HG03432 (cell line): ENCODE data around the gene LAMA3.
A peak's percentile ranks its signal among the peaks of the same experiment; 100 is the strongest.

ENCODE experiments used
- ATAC-seq: cut with Tn5 transposase; IDR thresholded peaks from one replicate; pipeline ENCODE4 v1.9.1; 2021; ENCODE audit warnings: mild to moderate bottlenecking, moderate library complexity; ENCODE audit not compliant: unreplicated experiment

LAMA3 gene

DNA sequence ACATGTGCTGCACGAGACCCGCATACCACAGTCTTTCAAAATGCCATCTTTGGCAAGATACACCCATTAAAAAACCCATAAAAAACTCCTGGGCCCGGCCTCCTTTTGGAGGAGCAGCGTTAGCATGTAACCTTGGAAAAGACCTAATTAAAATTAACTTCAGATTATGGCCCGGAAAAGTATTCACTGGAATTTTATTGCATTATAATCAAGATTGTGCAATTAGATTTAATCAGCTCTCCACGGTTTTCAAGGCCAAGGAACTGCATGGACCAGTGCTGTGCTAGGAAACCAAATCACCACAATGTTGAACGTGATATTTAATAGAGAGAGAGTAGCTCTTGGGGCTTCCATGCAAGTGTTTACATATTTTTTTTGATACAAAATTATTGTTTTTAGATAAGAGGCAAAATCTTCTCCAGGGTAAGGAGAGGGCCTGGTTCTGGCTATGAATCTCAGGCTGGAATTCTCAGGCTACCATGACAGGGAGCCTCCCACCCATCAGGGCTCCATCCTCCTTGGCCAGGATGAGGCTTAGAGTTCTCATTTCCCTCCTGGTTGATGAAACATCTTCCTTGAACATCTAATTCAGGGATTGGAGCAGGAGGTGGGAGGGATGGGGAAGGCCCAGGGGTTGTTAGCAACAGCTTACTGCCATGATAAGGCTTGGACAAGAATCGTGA lies 243.3 kb downstream of the LAMA3 start:
- ATAC-seq, result no peak

DNA sequence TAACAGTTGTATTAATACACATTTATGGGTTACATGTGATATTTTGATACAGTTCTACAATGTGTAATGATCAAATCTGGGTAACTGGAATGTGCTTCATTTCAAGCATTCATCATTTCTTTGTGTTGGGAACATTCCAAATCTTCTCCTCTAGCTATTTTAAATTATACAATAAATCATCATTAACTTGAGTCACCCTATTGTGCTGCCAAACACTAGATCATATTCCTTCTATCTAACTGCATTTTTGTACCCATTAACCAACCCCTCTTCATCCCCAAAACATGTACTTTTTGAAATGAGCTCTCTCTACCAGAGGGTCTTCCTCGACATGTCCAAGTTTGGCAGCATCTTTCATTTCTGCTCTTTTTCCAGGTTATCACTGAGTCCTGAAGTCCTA lies 244.2 kb downstream of the LAMA3 start:
- no peak for ATAC-seq

DNA sequence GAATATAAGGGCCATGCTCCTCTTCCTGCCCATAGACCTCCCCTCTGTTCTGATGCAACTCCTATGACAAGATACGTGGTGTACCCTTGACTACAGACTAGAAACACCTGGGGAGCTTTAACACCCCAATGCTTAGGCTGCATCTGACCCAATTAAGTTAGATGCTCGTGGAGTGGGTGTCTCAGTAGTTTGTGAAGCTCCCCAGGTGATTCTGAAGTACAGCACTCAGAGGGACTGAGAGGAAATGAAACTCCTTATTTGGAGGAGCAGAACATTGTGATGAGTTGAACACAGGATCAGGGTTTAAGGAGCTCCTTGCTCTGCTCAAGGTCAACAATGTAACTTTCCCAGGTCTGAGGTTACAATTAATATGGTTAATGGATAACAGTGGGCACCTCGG lies 245.0 kb downstream of the LAMA3 start:
- peak; percentile 48 for ATAC-seq

DNA sequence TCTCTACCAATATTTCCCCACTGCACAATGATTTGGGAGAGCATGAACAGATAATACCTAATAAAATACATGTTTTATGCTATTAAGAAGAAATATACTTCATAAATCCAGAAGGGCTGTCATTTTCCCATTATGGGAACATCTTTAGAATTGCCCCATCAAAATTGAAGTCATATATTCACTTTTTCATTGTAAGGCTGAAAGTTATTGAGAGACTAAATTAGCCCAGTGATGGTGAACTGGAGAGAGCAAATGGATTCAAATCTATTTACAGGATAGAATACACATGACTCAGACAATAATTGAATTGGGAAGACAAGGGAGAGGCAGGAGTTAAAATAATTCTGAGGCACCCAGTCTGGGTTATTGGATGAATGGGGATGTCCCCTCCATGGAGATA lies 245.6 kb downstream of the LAMA3 start:
- no peak for ATAC-seq

DNA sequence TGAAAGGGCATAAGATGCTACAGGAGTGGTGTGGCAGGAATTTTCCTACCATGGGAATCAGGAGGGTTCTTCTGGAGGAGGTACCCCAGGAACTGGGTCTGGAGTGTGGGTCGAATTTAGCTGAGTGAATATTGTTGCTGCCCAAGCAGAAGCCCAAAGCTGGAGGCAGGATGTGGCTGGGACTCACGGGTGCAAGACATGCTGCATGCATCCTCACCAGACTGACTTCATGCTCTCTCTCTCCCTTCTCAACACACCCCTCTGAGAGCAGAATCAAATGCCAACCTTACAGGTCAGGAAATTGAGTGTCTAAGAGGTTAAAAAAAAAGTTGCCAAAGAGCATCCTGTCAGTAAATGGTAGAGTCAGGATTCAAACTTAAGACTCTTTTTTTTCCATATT lies 246.6 kb downstream of the LAMA3 start:
- ATAC-seq, result no peak

DNA sequence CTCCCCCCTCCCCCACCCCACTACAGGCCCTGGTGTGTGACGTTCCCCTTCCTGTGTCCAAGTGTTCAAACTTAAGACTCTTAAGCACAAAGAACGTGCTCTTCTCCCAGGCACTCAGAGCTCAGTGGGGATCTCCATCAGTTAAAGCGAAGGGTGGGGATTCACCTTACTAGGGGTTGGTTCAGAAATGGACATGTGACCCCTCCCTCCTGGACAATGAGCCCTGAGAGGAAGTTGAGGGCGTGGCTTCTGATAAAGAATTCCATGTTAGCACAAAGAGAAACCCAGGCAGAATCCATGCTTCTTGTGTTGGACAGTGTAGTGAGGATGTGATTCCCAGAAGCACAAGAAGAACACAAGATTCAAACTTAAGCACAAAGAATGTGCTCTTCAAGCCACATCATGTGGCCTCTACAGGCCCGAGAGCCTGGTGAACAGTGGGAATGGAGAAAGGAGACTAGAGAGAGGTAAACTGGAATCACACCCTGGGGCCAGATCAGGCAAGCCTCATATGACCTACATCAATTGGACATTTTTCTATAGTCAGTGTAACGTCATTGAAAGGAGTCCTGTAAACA lies 247.2 kb downstream of the LAMA3 start:
- no peak for ATAC-seq

DNA sequence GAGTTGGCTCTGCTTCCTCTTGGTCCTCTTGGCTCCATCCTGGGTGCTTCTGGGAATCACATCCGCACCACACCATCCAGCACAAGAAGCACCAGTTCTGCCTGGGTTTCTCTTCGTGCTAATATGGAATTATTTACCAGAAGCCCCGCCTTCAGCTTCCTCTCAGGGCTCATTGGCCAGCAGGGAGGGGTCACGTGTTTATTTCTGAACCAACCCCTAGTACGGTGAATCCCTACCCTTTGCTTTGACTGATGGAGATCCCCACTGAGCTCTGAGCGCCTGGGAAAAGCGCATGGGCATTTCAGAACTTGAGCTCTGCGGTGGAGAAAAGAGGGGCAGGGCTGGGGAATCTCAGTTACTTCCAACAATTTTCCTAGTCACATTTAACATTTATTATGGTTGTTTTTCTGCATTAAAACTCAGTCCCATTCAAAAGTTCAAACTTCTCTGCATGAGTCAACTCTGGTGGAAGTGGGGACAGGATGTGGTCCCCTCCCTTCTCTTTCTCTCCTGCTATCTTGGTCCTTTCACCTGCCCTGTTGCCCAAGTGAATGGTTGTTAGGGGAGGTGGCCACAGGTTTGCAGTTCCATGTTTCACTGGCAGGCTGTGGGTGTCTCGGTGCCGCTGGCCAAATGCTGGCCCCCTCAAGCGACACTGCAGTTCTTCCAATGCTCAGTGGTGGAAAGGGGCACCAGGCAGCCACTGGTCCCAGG lies 248.9 kb downstream of the LAMA3 start:
- peak; percentile 58 for ATAC-seq

DNA sequence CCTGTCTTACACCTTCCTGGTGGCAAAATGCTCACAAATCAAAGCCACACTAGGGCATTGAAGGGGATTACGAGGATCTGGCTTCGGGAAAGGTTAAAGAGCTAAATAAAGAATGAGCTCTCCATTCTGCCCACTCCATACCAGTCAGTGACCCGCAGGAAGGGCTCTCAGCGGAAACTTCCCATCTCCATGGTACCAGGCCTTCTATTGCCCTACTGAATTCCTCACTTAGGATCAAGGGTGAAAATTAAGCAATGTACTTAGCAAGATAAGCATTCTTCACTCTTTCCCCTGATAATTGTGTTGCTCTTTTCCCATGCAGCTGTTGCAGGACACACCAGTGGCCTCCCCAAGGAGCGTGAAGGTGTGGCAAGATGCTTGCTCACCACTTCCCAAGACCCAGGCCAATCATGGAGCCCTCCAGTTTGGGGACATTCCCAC lies 249.7 kb downstream of the LAMA3 start:
- ATAC-seq, result no peak

DNA sequence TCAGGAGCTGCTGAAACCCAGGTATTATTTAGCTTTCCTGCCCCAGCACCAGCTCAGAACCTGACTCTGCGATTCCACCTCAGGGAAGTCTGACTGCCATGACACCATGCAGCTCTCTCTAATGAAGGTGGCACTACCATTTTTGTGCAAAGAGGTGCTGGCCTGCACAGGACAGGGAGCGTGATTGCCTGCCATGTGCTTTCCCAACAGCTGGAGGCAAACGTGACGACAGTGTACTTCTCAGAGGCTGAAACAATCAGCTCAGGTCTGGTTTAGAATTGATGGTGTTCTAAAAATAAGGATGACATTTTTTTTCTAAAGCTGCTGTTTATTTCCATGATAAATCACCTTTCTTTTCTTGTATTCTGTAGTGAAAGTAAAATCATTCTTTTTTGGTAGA lies 250.1 kb downstream of the LAMA3 start:
- ATAC-seq, result no peak

DNA sequence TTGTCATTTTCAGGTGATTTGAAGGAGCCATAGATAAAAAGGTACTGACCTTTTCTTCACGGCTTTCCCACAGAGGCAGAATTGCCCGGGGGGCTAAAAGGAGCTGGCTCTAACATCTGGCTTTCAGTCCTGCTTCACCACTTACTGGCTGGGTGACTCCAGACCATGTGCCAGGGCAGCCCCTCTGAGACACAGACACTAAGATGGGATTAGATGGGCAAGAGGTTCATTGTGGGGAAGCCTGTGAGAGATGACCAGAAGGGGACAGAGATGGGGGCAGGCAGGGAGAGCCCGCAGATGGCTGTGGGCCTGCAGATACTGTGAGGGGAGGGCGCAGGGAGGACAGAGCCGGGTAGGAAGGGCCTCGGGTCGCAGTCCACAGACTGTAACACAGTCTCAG lies 250.6 kb downstream of the LAMA3 start:
- ATAC-seq, result no peak

DNA sequence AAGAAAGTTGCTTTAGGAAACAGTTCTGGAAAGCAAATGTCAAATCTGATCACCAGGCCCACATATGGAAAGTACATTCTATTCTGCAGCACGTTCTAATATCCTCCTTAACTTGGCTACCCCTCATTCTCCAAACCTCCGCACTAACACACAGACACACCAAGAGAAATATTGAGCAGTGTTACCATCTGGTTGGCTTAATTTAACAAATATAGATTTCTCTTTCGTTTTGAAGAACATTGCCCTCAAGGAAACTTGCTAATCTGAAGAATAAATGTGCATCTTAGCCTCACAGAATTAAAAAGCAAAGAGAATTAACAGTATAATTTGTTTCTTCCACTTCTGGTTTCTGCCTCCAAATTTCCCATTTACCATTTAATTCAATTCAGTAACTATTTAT lies 252.5 kb downstream of the LAMA3 start:
- ATAC-seq, result no peak

DNA sequence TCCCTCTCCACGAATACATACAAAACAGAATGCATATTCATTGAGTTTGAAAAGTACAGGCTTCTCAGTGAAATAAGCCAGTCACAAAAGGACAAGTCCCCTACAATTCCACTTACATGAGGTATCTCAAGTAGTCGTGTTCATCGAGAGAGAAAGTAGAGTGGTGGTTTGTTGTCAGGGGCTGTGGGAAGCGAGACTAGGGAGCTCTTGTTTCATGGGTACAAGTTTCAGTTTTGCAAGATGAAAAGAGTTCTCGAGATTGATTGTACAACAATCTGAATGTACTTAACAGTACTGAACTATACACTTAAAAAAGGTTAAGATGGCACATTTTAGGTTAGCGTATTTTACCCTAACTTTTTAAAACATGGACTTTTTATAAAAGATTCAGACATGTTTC lies 253.9 kb downstream of the LAMA3 start:
- ATAC-seq, result peak; percentile 87

DNA sequence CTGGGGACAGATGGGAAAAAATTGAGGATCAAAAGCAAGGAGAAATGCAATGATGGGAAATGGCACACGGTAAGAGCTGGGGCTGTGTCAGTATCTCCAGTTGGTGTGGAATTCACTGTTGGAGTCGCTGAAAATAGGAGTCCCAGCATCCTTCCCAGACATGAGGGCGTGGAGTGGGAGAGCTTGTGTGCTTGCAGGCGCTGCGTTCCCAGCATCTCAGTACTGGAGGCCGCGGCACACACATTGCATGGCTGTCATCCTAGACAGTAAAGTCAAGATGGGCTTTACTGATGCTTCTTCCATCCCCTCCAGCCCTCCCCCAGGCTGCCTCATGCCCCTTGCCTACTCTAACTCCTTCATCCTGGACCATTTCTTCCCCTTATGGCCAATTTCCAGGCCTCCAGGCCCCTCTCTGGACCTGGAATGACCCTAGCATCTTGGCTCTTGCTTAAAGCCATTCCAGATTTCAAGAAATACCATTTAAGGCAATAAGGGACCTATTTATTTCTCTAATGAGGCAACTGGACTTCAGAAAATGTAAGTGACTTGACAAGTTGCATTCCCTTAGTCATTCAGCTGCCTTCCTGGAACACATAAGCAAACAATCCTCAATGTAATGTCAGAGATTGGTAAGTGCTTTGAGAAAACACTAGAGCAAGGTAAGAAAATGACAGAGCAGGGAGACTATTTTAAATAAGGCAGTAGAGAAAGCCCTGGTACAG lies 254.8 kb downstream of the LAMA3 start:
- no peak for ATAC-seq

DNA sequence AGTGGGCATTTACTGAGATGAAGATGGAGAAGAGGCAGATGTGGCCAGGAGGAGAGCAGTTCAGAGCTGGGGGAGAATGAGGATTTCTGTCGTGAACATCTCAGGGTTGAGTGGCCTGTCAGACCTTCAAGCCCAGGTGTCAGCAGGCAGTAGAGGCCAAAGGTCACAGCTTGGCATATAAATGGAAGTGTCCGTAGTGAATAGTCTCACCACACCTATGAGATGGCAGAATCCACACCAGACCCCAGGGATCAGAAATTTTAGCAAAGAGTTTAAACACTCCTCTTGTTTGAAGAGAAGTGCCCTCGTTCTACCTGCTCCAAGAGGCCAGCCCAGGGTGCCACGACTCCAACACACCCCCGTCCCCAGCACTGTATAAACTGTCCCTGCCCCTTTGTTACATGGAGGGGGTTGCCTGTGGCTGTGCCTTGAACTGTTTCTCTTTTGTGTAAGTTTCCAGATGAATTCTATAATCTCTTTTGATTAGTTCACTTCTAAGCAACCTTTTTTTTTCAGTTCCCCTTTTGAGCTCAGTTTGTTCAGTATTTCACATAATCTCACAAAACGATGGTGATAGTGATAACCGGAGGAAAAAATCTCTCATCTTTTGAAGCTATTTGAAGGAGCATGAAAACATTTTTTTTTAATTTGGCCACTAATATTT lies 256.3 kb downstream of the LAMA3 start:
- ATAC-seq, result peak; percentile 68

DNA sequence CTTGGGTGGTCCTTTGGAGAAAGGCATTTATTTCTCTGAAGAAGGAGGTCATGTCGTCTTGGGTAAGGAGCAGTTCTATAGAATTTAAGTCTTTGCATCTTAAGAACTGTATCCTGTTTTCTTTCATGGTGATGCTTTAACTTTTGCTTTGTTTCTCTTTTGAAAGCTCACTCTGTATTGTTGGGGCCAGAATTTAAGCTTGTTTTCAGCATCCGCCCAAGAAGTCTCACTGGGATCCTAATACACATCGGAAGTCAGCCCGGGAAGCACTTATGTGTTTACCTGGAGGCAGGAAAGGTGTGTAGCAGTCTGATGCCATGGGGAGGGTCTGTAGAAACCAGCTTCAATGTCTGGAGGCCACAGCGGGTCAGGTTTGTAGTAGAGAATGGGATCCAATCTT lies 260.6 kb downstream of the LAMA3 start:
- ATAC-seq, result no peak

DNA sequence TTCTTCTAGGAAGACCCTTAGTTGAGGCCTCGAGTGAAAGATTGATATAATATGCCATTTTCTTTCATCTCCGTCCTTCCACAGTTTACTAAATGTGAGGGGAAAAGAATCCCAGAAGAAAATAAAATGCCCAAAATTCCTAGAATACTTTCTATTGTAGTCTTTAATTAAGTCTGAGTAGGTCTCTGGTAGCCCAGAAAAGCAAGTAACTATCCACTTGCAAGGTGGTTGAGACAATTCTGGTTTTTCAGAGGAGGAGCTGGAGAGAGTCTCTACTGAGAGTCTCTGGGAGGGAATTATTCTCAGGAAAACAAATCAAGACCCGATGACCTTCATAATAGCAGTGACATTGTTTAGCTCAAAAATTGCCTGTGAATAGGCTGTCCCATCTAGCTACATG lies 261.4 kb downstream of the LAMA3 start:
- no peak for ATAC-seq

DNA sequence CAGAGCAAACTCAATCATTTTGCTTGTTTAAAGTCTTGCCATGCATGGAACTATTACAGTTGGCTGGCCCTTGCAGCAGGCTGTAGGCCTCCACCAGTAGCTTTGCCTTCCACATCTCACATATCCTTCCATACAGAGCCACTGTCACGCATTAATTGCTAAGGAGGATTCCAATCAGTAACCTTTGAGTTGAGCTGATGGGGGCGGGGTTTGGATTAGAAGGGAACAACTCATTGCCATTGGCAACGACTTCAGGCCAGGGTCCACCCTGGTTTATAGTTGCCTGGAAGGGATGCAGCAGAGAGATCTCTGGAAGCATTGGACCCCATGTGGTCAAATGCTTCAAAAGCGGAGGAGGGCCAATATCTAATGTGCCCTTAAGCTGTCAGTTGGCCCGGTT lies 262.0 kb downstream of the LAMA3 start:
- no peak for ATAC-seq

DNA sequence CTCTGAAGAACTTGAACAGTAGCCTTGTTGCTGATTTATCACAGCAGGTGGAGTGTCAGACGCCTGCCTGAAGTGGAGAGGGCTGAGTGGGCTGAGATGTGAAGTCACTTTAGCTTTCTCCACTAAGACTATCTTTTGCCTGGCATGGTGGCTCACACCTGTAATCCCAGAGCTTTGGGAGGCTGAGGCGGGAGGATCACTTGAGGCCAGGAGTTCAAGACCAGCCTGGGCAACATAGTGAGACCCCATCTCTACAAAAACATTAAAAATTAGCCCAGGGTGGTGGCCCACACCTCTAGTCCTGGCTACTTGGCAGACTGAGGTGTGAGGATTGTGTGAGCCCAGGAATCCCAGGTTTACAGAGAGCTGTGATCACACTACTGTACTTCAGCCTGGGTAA lies 264.7 kb downstream of the LAMA3 start:
- ATAC-seq, result no peak

DNA sequence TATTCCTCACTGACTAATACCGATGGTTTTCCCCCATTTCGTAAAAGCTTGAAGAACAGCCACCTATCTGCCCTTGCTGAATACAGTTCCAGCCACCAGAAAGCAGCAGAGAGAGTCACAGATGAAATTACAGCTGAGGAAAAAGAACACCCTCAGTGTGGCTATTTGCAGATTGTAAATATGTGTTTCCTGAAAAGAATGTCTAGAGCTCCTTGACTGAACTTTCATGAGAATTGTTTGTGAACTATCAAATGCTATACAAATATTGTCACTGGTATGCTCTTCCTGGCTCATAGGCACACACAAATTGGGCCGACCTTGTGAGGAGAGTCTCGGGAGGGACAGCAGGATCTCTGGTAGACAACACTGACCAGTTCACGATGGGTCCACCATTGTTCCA lies 267.2 kb downstream of the LAMA3 start:
- no peak for ATAC-seq

DNA sequence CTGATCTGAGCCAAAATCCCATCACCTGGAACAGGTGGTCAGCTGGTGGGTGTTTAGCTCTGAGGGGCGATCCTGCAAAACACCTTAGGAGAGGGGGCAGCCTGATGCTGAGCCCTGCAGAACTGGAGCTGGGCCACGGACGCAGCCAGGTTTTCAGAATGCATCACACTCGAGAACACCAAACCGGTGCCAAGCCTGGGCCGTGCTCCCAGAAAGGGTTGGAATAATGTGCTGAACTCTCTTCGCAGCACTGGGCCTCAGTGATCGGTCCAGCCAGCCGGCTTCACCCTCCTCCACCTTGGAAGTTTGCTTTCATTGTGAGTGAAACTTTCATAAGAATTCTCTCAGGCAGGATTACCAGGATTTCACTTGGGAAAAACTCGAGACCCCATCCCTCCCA lies 268.8 kb downstream of the LAMA3 start:
- no peak for ATAC-seq

DNA sequence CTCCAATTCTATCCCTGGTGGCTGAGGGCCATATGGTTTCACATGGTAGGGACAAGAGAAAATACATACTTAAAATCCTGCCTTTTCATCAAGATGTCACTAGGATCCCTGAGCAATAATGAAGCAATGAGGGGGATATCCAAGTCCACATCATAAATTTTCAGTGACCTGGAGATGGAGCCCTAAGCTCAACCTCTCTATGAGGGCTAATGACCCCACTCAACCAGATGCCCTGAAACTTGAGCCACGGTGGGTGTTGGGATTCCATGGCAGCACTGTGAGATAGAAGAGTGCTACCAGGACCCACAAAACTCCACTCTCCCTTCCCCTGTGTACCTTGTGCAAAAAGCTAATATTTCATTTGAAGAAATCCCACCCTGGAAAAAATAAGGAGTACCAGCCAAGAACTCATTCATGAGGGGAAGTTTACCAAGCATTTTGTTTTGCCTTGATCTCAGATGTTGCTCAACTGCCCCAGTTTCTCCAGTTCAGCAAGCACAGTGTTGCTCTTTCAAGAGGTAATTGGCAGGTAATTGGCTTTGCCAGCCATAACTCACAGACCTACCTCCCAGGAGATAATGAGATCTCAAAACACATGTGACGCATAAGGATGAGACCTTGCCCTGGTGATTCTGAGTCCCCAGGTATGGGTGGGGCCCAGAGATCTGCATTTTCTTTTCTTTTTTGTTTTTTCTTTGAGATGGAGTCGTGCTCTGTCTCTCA lies 274.4 kb downstream of the LAMA3 start:
- ATAC-seq, result no peak
